ENCODE data around the gene ABCC11.

- no peak for TF ChIP-seq CTCF (IDR thresholded peaks at IDR 0.05)
- TF ChIP-seq POLR2A (IDR thresholded peaks at IDR 0.05) = no peak
- TF ChIP-seq EP300 (IDR thresholded peaks at IDR 0.05) = no peak
Measured at GRCh38 chr16:48140821-48141220, 106.5 kb downstream of the ABCC11 start.

Measured in sigmoid colon (tissue), 4 donors.